GM11168 (cell line): ENCODE measurements around the gene DDX24.

Source experiments
- in situ Hi-C: fragments of 300-500 bp; cut with MboI; formaldehyde crosslinking; loops from one replicate; pipeline ENCODE4 v1.12.0; 2022; ENCODE audit warnings: low sequenced_read_pairs; ENCODE audit not compliant: unreplicated experiment

DDX24 gene

DNA sequence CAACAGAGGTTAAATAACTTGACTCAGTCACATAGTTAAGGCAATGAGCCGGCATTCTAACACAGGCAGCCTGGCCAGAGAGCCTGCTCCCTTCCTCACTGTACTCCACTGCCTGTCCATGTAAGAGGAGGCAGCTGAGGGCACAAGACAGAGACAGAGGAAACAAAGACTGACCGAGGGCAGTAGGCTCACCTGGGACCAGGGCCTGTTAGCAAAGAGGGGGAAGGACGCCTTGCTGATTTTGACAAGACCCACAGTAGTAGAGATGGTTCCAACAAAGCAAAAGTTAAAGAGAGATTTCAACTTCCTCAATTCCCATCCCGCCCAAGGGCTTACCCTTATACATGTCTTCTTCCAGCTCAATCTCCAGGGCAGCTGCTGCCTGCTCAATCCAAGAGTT lies 28.3 kb downstream of the DDX24 start:
- in situ Hi-C loops: loop anchor here (10.0 kb wide), 1 partner anchor 72 kb away; the partner anchor contains the start of gene IFI27L2

DNA sequence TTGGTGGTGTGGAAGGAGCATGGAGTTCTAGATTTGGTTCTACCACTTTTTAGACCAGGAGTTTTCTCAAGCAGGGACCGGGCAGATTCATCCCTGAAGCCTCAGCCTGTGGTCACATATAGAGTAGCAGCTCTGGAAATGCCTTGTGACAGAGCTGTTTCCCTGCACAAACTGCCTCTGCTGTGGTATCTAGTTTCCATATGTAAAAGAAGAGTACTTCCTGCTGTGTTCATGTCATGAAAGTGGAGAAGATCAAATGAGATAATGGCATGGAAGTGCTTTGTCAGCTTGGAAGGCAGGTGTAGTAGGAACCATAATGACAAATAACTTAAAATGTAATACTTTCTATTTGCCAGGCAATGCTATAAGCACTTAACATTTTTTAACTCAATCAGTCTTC lies 28.8 kb downstream of the DDX24 start:
- in situ Hi-C loops: loop anchor here (10.0 kb wide), 1 partner anchor 73 kb away; the partner anchor contains the start of gene IFI27L2

DNA sequence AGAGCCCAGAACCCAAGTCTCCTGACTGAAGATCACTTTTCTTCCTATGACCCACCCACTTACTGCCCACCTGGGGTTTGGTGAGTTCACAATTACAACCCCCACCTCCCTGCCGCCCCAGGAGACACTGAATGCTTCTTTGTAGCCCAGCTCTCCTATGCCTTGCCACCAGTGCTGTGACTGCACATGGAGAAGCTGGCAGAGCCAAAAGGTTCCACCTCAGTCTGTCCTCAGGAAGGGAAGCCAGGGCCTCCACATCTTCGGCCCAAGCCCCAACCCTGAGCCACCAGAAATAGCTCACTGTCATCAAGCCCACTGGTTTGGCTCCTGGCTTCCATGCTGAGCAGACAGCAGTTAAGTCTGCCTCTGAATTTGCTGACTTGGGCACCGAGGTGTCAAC lies 29.2 kb downstream of the DDX24 start:
- in situ Hi-C loops: loop anchor here (10.0 kb wide), 1 partner anchor 73 kb away; the partner anchor contains the start of gene IFI27L2

DNA sequence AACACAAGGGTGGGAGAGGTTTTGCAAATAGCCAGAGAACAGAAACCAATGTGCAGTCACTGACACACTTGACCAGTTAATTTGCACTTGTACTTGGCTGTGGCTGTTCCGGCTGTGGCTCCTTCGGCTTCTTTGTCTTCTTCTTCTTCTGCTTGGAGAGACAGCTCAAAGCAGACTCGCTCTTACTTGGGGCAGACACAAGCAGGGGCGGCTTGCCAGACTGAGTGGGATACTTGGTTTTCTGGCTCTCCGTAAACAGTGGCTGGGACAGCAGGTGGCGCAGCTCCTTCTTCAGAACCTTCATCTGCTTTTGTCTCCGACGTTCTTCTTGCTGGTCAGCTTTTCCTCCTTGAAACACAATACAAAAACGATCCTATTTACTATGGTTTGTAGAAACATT lies 29.9 kb downstream of the DDX24 start:
- in situ Hi-C loops: loop anchor here (10.0 kb wide), 1 partner anchor 74 kb away; the partner anchor contains the start of gene IFI27L2

DNA sequence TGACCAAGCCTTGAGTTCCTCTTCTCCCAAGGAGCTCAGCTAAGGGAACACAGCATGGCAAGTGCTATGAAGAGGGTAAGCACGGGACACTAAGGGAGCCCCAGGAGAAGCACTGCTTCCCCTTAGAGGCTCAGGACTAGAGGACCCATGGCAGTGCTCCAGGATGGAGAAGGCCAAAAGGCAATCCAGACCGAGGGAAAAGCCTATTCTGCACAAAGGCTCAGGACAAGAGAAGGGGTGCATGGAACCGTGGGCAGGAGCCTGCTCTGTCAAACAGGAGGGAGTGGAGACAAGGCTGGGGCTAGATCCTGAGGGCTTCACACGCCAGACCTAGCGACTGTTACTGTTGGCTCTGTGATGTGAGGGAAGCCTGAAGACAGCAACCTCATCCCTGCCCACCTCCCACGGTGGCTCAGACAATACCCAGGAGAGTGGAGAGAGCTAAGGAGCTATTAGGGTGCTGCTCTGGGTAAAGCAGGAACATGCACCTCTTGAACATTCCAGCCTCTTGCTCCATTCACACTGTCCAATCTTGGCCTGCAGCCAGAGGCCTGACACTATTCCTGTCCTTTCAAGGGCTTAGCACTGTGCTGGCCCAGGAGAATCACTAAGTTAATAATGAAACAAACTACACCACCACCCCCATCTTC lies 30.6 kb downstream of the DDX24 start:
- in situ Hi-C loops: loop anchor here (10.0 kb wide), 1 partner anchor 74 kb away; the partner anchor contains the start of gene IFI27L2

DNA sequence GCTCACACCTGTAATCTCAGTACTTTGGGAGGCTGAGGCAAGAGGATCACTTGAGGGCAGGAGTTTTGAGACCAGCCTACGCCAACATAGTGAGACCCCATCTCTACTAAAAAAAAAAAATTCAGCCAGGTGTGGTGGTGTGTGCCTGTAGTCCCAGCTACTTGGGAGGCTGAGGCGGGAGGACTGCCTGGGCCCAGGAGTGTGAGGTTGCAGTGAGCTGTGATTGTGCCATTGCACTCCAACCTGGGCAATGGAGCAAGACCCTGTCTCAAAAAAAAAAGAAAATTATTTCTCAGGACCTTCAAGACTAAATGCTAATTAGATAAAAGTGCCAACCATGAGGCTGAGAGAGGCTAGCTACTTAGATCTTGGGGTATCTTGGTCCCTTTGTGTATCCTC lies 31.4 kb downstream of the DDX24 start:
- in situ Hi-C loops: loop anchor here (10.0 kb wide), 1 partner anchor 75 kb away; the partner anchor contains the start of gene IFI27L2

DNA sequence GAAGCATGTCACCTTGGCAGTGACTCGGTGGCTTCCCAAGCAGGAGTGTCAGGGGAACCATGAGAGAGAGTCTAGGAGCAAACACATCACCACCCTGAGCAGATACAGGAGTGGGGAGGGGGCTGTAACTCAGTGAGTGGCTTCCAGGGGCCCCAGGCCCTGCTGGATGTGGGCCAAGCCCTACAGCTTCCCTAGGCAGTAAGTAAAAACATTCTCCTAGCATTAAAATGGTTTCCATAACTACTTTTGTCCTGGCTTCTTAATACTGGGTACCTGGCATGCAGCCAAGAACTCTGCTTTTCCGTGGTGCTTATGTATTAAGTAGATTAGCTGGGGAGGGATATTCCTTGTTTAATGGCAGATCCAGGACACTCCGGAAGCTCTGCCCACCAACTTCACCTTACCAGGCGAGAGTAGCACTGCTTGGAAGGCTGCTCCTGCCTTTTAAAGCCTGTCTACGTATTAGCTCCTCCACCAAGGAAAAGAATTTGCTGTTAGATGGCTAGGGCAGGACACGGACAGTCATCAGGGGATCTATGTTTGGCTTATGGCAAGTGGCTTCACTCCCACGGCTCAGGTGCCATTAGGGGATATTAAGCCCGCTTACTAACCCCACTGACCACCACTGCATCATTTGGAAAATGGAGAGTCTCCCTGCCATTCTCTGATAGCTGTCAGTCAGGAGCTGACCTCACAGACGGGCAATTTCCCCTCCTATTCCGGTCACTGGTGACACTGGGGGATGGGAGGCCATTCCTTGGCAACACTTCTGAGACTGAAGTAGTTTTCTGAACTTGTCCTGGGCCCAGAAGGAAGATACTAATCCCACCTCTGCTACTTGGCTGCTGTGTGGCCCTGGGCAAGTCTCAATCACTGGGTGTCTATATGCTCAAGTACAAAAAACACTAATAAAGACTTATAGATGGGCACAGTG lies 32.0 kb downstream of the DDX24 start:
- in situ Hi-C loops: no loop called here

DNA sequence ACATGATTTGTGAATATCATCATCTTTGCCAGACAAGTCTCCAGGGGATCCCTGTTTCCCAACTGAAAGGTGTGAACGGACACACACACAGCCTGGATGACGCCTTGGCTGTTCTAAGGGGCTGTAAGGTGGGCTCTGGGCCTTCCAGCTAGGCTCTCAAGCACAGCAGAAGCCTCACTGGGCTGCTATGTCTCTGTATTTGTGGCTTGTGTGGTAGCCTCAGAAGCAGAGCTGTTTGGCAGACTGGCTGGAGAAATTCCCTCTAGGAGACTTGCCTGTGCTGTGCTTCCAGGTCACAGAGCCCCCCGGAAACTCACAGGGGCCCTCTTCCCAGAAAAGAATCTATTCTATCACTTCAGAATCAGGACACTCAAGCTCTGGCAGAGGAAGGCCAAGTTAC lies 33.4 kb downstream of the DDX24 start:
- in situ Hi-C loops: no loop called here

DNA sequence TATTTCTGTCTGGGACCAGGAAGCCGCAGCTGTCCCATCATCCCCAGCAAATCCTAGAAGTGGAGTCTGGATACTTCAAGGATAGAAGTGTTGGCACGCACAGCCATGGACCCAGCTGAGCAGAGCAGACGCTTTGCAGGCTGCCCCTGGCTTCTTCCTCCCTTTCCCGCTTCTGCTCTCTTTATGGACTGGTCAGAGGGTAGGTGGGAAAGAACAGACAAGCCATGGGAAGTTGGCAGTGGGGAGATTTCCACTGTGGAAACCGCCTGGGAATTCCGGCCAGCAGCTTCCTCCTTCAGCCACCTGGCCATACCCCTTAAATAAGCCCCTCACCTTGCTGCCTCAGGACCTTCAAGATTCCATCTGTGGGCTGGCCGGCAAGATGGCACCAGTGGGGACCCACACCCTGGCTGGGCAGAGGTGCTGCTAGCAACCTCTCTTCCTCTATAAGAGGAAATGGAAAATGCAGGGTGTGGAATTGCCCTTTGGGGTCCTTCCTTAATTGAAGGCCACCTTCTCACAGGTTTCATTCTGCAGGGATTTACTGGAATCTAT lies 34.2 kb downstream of the DDX24 start:
- in situ Hi-C loops: no loop called here

DNA sequence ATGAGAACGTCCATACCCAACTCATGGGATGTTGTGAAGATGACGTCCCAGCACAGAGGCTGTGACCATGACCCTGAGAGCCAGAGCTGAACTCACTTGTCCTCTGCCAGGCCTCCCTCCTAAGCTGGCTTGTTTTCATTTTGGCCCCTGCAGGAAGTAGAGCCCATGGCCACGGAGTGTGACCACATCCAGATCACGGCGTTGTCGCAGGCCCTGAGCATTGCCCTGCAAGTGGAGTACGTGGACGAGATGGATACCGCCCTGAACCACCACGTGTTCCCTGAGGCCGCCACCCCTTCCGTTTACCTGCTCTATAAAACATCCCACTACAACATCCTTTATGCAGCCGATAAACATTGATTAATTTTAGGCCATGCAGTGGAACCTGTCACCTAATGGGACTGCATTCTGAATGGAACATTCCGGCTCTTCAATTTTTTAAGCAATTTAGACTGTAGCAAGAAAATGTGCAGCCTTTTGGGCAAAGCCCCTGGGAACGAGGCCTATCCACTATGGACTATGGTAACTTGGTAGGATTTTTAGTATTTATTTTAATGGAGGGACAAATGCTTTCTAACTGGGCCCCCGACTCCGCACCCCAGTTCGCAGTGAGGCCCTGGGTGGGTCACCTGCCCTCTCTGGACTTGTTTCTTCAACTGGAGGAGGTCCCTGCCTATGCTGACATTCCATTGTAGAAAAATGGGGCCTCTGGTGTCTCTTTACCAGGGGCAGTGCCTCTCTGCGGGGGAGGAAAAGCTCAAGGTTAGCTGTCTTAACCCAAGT lies 35.2 kb downstream of the DDX24 start:
- in situ Hi-C loops: no loop called here

DNA sequence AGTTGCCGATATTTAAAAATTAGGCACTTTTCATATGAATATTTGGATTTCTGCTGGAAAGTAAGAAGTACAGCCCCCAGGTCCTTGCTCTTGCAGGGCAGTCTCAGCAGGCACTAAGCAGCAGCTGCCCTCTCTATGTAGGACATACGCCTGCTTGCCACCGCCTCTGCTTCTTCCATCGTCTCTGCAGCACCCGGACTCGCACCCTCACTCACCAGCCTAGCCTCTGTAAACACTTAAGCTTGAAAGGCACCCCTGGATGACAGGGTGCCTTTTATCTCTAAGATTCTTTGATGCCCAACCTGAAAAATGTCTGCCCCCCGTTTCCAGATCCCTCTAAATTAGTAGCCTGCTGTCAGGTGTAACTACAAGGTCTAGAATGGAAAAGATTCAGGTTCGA lies 35.9 kb downstream of the DDX24 start:
- in situ Hi-C loops: no loop called here

DNA sequence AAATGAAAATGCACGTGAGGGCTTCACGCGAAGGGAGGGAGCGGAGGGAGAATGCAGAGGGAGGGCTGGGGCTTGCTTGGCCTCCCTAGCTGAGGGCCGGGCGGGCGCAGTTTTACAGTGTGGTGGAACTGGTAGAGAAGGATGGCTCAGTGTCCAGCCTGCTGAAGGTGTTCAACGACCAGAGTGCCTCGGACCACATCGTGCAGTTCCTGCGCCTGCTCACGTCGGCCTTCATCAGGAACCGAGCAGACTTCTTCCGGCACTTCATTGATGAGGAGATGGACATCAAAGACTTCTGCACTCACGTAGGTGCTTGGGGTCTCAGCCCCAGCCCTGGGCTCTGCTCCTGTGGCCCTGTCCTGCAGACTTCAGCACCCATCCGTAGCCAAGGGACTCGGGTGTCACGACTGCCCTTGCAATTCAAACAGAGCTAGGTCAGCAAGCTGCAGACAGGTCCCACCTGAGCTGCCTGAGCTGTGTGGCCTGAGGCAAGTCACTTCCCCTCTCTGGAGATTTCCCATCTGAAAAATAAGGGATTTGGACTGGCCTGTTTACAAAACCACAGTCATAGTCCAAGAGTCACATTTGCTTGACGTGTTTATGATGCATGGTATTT lies 36.4 kb downstream of the DDX24 start:
- in situ Hi-C loops: no loop called here

DNA sequence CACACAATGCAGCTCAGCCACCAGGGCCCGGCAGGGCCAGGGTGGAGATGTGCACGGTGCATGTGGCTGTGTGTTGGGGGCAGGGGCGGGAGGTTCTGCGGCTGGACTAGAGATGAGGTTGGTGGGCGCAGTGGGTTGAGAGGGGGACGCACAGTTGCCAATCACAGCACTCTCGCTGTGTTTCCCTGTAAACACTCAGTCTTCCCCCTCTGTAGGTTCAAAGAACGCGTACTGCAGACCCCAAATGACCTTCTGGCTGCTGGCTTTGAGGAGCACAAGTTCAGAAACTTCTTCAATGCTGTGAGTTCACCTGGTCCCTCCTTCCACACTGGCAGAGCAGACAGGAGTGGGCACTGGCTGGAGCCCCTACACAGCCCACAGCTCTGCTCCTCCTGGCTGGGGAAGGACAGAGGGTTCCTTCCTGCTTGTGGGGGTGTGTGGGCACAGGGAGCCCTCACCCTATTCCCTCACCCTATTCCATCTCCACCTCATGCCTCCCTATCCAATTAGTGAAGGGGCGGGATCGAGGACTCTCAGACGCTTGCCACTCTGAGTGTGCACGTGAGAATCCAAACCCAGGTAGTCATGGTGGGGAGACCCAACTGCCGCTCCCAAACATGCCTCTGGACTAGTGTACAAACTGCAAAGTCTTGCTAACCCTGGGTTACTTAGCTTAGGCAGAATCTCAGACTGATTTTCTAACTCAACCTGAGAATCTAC lies 37.1 kb downstream of the DDX24 start:
- in situ Hi-C loops: no loop called here

DNA sequence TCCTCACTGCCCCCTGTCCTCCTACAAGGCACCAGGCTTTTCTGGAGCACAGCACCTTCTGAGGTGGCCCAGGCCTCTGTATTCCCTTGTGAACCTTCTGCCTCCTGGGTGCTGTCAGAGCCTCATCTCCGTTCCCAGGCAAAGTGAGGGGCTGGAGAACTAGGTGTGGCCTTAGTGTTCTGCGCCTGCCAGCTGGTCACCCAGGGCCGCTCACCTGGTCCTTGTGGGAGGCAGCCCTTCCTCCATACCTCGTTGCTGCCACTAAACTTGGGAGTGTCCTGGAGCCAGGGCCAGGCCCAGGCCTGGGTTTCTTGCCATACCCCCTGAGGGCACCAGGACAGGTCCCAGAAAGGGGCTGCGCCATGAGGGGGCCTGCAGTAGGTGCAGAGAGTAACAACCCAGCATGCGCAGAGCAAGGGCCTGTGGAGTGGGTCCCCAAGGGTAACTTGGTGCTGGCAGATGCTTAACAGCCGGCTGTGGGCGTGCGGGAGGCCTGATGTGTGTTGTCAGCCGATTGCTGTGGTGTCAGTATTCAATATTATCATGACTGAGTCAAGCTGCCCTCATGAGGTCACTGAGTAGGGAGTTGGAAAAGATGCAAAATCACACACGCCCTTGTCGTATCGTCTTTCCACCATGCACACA lies 37.8 kb downstream of the DDX24 start:
- in situ Hi-C loops: no loop called here

DNA sequence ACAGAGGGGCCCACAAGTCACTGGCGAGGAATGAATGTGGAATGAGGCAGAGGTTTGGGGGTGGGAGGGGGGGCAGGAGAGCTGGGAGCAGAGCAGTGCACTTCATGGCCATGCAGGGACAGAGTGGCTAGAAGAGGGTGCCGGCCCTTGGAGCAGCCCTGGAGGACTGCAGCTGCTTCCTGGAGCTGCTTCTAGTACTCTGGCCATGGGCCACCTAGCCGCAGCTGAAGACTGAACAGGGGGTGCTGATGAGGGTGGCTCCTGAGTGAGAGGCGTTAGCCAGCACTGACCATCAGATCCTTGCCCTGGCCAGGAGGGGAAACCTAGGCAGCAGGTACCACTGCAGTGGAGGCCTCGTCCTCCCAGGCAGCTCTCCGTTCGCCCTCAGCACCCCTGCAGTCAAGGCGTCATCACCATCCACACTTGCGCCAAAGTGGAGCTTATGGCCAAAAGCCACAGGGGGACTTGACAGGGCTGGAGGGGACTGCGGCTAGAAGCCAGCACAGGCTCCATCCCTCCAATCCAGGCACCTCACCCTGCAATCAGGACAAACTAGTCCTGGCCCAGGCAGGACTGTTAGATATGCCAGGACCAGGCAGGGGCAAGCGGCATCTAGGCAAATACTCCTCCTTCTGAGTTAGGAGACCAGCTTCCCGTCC lies 38.4 kb downstream of the DDX24 start:
- in situ Hi-C loops: no loop called here

DNA sequence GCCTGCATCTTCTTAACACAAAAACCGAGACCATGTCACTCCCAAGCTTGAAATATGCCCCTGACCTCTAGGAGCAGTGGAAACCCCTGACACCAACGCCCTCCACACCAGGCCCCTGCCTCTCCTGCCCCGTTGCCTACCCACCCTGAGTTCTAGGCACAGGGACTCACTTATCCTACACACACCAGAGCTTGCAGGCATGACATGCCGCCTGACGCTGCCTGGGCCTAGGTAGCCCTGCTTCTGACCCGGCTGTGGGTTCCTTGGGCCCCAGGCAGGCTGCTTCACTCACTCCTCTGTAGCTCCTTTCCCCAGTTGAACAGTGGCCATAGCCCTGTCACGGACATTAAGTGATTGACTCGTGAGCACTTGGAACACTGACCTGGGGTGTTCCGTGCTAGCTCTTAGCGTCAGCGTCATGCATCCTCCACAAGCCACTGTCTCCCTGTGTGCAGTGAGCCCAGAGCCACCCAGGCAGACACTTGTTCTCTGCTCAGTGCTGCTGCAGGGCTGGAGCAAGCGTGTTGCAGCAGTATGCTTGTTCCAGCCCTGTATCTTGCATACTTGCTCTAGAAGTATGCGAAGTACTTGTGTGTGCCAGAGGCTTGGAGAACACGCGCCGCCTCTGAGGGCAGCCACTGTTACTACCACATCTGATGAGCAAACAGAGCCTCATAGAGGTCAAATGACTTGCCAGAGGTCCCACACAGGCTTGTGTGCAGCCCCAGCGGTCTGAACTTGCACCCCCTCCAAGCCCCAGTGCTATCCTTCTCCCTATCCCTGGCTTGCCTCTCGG lies 39.3 kb downstream of the DDX24 start:
- in situ Hi-C loops: no loop called here

DNA sequence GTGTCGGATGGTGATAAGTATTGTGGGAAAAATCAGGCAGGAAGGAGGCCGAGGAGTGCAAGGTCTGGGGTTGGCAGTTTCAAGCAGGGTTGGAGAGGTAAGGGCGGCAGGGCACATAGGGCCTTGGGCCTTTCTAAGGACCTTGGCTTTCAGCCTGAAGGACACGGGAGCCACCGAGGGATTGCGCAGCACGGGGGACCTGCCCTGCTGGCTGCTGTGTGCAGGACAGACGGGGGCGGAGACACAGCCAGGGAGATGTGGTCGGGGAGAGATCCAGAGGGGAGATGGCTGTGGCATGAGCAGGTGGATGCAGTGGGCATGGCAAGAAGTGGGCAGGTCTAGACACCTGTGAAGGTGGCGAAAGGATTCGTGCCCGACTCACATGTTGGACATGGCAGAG lies 40.2 kb downstream of the DDX24 start:
- in situ Hi-C loops: no loop called here
